B cell (primary cell): ENCODE measurements around the gene ARID3C.

ENCODE experiments used
- EZH2 ChIP-seq: IDR thresholded peaks from 2 replicates; pipeline ENCODE4 v1.6.1; 2012; ENCODE audit warnings: borderline replicate concordance, low read depth, mild to moderate bottlenecking, moderate library complexity, low read length; ENCODE audit not compliant: insufficient read depth, poor library complexity, severe bottlenecking
- TF ChIP-seq, protein P1 (sequence below): fragments of 200-600 bp; IDR thresholded peaks from one replicate; pipeline ENCODE4 v1.8.0; 2022; ENCODE audit warnings: antibody characterized with exemption, mild to moderate bottlenecking

DNA sequence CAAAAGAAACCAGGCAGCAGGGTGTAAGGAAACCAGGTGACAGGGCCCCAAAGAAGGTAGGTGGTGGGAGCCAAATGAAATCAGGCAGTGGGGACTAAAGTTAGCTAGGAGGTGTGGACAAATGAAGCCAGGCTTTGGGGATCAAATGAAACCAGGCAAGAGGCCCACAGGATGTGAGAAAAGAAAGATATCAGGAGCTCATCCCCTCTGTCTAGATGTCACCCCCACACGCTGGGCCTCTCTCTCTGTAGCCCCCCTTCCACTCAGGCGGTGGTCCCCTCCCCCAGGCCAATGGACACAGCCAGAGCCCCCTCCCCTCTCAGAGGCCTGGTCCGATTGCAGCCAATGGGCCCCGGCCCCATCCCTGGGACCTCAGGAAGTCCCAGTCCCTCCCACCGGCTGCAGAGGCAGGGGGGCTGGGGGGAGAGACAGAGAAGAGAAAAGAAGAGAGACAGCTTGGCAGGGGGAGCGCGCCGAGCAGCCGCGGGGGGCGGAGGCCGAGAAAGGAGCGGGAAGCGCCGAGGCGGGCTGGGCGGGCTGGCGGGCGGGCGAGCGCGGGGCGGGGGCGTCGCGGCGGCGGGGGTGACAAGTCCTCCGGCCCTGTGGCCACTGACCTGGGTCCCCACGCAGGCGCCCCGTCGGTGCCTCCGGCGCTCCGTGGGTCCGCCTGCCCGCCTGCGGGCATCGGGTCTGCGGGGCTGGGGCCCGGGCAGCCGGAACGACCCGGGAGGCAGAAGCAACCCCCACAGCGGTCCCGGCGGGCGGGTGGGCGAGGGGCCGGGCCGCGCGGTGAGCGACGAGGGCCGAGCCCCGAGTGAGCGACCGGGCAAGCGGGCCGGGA, 51.2 kb downstream of the ARID3C start:
- TF ChIP-seq, protein P1, sequence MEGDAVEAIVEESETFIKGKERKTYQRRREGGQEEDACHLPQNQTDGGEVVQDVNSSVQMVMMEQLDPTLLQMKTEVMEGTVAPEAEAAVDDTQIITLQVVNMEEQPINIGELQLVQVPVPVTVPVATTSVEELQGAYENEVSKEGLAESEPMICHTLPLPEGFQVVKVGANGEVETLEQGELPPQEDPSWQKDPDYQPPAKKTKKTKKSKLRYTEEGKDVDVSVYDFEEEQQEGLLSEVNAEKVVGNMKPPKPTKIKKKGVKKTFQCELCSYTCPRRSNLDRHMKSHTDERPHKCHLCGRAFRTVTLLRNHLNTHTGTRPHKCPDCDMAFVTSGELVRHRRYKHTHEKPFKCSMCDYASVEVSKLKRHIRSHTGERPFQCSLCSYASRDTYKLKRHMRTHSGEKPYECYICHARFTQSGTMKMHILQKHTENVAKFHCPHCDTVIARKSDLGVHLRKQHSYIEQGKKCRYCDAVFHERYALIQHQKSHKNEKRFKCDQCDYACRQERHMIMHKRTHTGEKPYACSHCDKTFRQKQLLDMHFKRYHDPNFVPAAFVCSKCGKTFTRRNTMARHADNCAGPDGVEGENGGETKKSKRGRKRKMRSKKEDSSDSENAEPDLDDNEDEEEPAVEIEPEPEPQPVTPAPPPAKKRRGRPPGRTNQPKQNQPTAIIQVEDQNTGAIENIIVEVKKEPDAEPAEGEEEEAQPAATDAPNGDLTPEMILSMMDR: no peak
- no peak for TF ChIP-seq EZH2
